Measurements from ENCODE around the gene ERCC8. TPM values are rescaled to one million over a fixed set of nuclear protein-coding genes. Genes with fewer than 3 reads are reported as not detected.

Gene ERCC8
- total and polyA plus RNA-seq, 9 of the 15 experiments (the other 6 are each of a cell fraction or from before 2014, with no cell fraction given): 10.1 to 41.8 (median 24.4) TPM

- no TSS peak for BruUV-seq (replicated peaks)
- DNase-seq (ENCODE audit: extremely low read depth in 1 of 4, low spot score in 3 of 4): no peak
- ATAC-seq: no peak
- ChIA-PET POLR2A (interaction anchor here (0.7 to 1.0 kb wide), 2 partner anchors 16 to 345 kb away, joined by 3 to 4 read pairs; partner anchors contain the start of gene ERCC8), CTCF (ENCODE audit: low intra/inter-chr PET ratio) (interaction anchor here (1.7 kb wide), 1 partner anchor 252 kb away, joined by 8 read pairs; no protein-coding TSS in a partner anchor)
- FAIRE-seq: no peak
- Histone ChIP-seq H3K4me3 (no peak overlapping the region), H3K36me3 (ENCODE audit: control insufficient read depth, insufficient read depth, low read length) (peaks cover 21% of the 10 kb centered on the region; the same call in 2 of the 3 replicates), H2AFZ (ENCODE audit: low read depth, low read length) (no peak overlapping the region), H3K4me2 (ENCODE audit: insufficient read depth, low read length) (no peak overlapping the region), H4K20me1 (replicated peaks; ENCODE audit: control insufficient read depth, insufficient read depth, low read length) (no peaks in the 10 kb centered on the region), H3K9me3 (replicated peaks; ENCODE audit: control insufficient read depth, insufficient read depth, low read depth, low read length) (no peaks in the 10 kb centered on the region), H3K9me1 (ENCODE audit: control insufficient read depth, insufficient read depth, low read length) (no peaks in the 10 kb centered on the region), H3K27ac (ENCODE audit: extremely low read depth, low read depth, low read length) (no peak overlapping the region), H3K9ac (ENCODE audit: insufficient read depth in 1 of 2, low read depth in 2 of 2, low read length in 2 of 2) (no peak overlapping the region), H3K27me3 (ENCODE audit: control insufficient read depth in 2 of 2, insufficient read depth in 2 of 2, low read length in 2 of 2) (no peaks in the 10 kb centered on the region), H3K79me2 (ENCODE audit: control insufficient read depth, insufficient read depth, low read length) (peaks cover 2% of the 10 kb centered on the region; the same call in 1 of the 3 replicates), H3K4me1 (replicated peaks in 1 of 2; ENCODE audit: control insufficient read depth in 2 of 2, insufficient read depth in 2 of 2, low read length in 2 of 2) (no peaks in the 10 kb centered on the region)
- WGBS (ENCODE audit: insufficient coverage, low coverage, missing lambda C conversion rate): 61% methylated on average over 6 of the region's 6 CpGs
- in situ Hi-C loops (cut with MboI): loop anchor here (25.0 kb wide), 1 partner anchor 242 kb away; no protein-coding TSS in a partner anchor
- intact Hi-C loops (cut with micrococcal nuclease): loop anchor here (5.0 kb wide), 1 partner anchor 252 kb away; no protein-coding TSS in a partner anchor
- no peak for TF ChIP-seq RBM17 (IDR thresholded peaks at IDR 0.05; ENCODE audit: borderline replicate concordance, low read depth, low read length)
- no peak for TF ChIP-seq ZNF24 (IDR thresholded peaks at IDR 0.05)
- no peak for TF ChIP-seq MBD2 (IDR thresholded peaks at IDR 0.05; ENCODE audit: borderline replicate concordance, low read depth)
- no peak for TF ChIP-seq ETV5 (CRISPR knock-in tag; IDR thresholded peaks at IDR 0.05; ENCODE audit: low read depth)
- no peak for TF ChIP-seq KLF6 (CRISPR knock-in tag; IDR thresholded peaks at IDR 0.05; ENCODE audit: borderline replicate concordance)
- peak; percentile 35; the same call in 1 of the 2 replicates for TF ChIP-seq DEAF1 (CRISPR knock-in tag; IDR thresholded peaks at IDR 0.05)
- peak; percentile 57 to 74 for TF ChIP-seq RAD21 (CRISPR knock-in tag; conservative IDR thresholded peaks at IDR 0.05 in 1 of 2, IDR thresholded peaks at IDR 0.05 in 1 of 2)
- no peak for TF ChIP-seq ZNF143 (CRISPR knock-in tag; IDR thresholded peaks at IDR 0.05)
- no peak for TF ChIP-seq POLR2B (IDR thresholded peaks at IDR 0.05; ENCODE audit: low read depth, partially characterized antibody)
- no peak for TF ChIP-seq ZNF586 (CRISPR knock-in tag; conservative IDR thresholded peaks at IDR 0.05)
- TF ChIP-seq NR0B1 (IDR thresholded peaks at IDR 0.05; ENCODE audit: partially characterized antibody): no peak
- TF ChIP-seq CTCF (IDR thresholded peaks at IDR 0.05 in 2 of 3, conservative IDR thresholded peaks at IDR 0.05 in 1 of 3; ENCODE audit: insufficient read depth in 2 of 3, low read depth in 1 of 3, low read length in 3 of 3): peak; percentile 11 to 53 (median 17); a peak in 2 of 6 replicates
- no peak for TF ChIP-seq ZNF280A (IDR thresholded peaks at IDR 0.05; ENCODE audit: low read depth, partially characterized antibody)
- TF ChIP-seq HDAC2 (IDR thresholded peaks at IDR 0.05): no peak
- TF ChIP-seq SETDB1 (IDR thresholded peaks at IDR 0.05; ENCODE audit: low read length): no peak
- TF ChIP-seq ILF3 (IDR thresholded peaks at IDR 0.05; ENCODE audit: borderline replicate concordance): no peak
Observed at GRCh38 chr5:60929024-60929423, 15.8 kb downstream of the ERCC8 start.

Data from K562 (cell line).